Measurements from ENCODE around the gene KIAA1586.

Gene KIAA1586

DNA sequence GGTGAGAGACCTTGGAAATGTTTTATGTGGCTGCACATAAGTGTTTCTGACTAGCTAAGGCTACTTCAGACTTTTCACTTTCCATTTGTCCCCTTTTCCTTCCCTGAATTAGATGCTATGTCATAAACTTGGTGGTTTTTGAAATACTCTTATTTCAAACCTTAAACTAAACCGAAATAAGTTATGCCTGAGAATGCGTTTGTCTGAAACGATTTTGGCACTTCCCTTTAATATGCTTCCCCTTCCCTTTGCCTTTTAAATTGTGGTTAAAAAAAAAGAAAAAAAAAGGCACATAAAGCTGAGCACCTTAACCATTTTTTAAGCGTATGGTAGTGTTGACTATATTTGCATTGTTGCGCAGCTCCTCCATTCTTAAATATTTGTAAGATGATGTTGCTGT lies 57.8 kb downstream of the KIAA1586 start:
- no peak for DNase-seq (ENCODE audit: low read depth in 2 of 2)

Measured in stimulated activated CD8-positive, alpha-beta memory T cell treated with anti-CD3 and anti-CD28 coated beads, Interleukin-2, amount 100 ng/mL, for 1 hour (primary cell).